HepG2 (cell line): ENCODE results near the gene PHLPP2. TPM values are rescaled to one million over a fixed set of nuclear protein-coding genes. Genes with fewer than 3 reads are reported as not detected.

ENCODE experiments used
- BCL6 ChIP-seq: IDR thresholded peaks from 2 replicates; pipeline ENCODE4 v1.6.1; 2016; ENCODE audit warnings: missing genetic modification reagents, missing compliant biosample characterization
- FOXJ3 ChIP-seq: sonication (generic); formaldehyde crosslinking; IDR thresholded peaks from 2 replicates; pipeline ENCODE4 v1.4.0; 2020; ENCODE audit warnings: missing genetic modification reagents, mild to moderate bottlenecking, borderline replicate concordance
- GATAD1 ChIP-seq: IDR thresholded peaks from 2 replicates; pipeline ENCODE4 v1.6.1; 2016; ENCODE audit warnings: missing genetic modification reagents, missing compliant biosample characterization
- GPN1 ChIP-seq: sonication (generic); formaldehyde crosslinking; IDR thresholded peaks from 2 replicates; pipeline ENCODE4 v1.5.1; 2020; ENCODE audit warnings: missing genetic modification reagents, borderline replicate concordance
- HMGXB4 ChIP-seq, 2 experiments: sonication (generic) in 1 of 2; formaldehyde crosslinking in 1 of 2; IDR thresholded peaks; 2 replicates each; pipeline versions ENCODE4 v1.4.0 to v1.6.1; 2018 to 2020; ENCODE audit warnings: missing genetic modification reagents in 2 of 2, borderline replicate concordance in 1 of 2, low read depth in 1 of 2, mild to moderate bottlenecking in 1 of 2, missing biosample characterization in 1 of 2
- ISX ChIP-seq: sonication (generic); formaldehyde crosslinking; conservative IDR thresholded peaks from 2 replicates; pipeline ENCODE4 v1.5.0; 2020; ENCODE audit warnings: missing genetic modification reagents
- LBX2 ChIP-seq: sonication (generic); formaldehyde crosslinking; IDR thresholded peaks from 2 replicates; pipeline ENCODE4 v1.5.0; 2020; ENCODE audit warnings: missing genetic modification reagents, mild to moderate bottlenecking, borderline replicate concordance
- NR1H2 ChIP-seq: sonication (generic); formaldehyde crosslinking; IDR thresholded peaks from 2 replicates; pipeline ENCODE4 v1.8.1; 2022; ENCODE audit warnings: low read depth, missing genetic modification reagents, borderline replicate concordance
- PREB ChIP-seq: sonication (generic); formaldehyde crosslinking; IDR thresholded peaks from 2 replicates; pipeline ENCODE4 v1.4.0; 2020; ENCODE audit warnings: missing genetic modification reagents
- SPEN ChIP-seq: sonication (generic); formaldehyde crosslinking; IDR thresholded peaks from 2 replicates; pipeline ENCODE4 v1.5.1; 2020; ENCODE audit warnings: low read depth, mild to moderate bottlenecking, missing genetic modification reagents
- TEAD3 ChIP-seq: optimal IDR thresholded peaks from 2 replicates; pipeline ENCODE3; 2016; ENCODE audit warnings: borderline replicate concordance
- THRA ChIP-seq: sonication (generic); formaldehyde crosslinking; IDR thresholded peaks from 2 replicates; pipeline ENCODE4 v1.4.0; 2020; ENCODE audit warnings: missing genetic modification reagents, borderline replicate concordance
- TMF1 ChIP-seq: sonication (generic); formaldehyde crosslinking; IDR thresholded peaks from 2 replicates; pipeline ENCODE4 v1.8.1; 2022; ENCODE audit warnings: low read depth, missing genetic modification reagents
- ZNF225 ChIP-seq: sonication (generic); formaldehyde crosslinking; IDR thresholded peaks from 2 replicates; pipeline ENCODE4 v1.4.0; 2020; ENCODE audit warnings: mild to moderate bottlenecking, missing genetic modification reagents
- ZNF460 ChIP-seq: sonication (generic); formaldehyde crosslinking; IDR thresholded peaks from 2 replicates; pipeline ENCODE4 v1.5.1; 2020; ENCODE audit warnings: missing genetic modification reagents, mild to moderate bottlenecking, borderline replicate concordance
- ZNF703 ChIP-seq: sonication (generic); formaldehyde crosslinking; IDR thresholded peaks from 2 replicates; pipeline ENCODE4 v1.5.1; 2020; ENCODE audit warnings: missing genetic modification reagents, mild to moderate bottlenecking, moderate library complexity, borderline replicate concordance
- ZNF740 ChIP-seq: sonication (generic); formaldehyde crosslinking; IDR thresholded peaks from 2 replicates; pipeline ENCODE4 v1.4.0; 2020; ENCODE audit warnings: missing genetic modification reagents
- ZNF75D ChIP-seq: sonication (generic); formaldehyde crosslinking; IDR thresholded peaks from 2 replicates; pipeline ENCODE4 v1.8.1; 2023; ENCODE audit warnings: missing genetic modification reagents, mild to moderate bottlenecking, borderline replicate concordance
- polyA plus RNA-seq, 8 experiments: library from polyadenylated mRNA; depleted of rRNA in 3 of 8; stranded (reverse) in 7 of 8; unstranded in 1 of 8; fragments of >200 nt; fragmentation: Illumina TruSeq in 4 of 8; extraction: Trizol in 4 of 8; gene quantifications; 2 replicates each; pipeline versions ENCODE4 v1.2.1 to v1.2.3, GENCODE V29; 2011 to 2016; ENCODE audit warnings: low read depth in 4 of 8, missing spikeins in 1 of 8, mixed read lengths in 1 of 8; ENCODE audit not compliant: insufficient read depth in 1 of 8
- total RNA-seq, 5 experiments: library from RNA; depleted of rRNA; stranded (reverse); fragments of >200 nt; fragmentation: Illumina TruSeq; extraction: Trizol; gene quantifications; 2 replicates each; pipeline ENCODE4 v1.2.3, GENCODE V29; 2016; ENCODE audit warnings: low read depth in 1 of 5
- TF ChIP-seq, protein P1 (sequence below): sonication (generic); formaldehyde crosslinking; IDR thresholded peaks from 2 replicates; pipeline ENCODE4 v1.4.0; 2020; ENCODE audit warnings: missing genetic modification reagents

The PHLPP2 gene
- total and polyA plus RNA-seq, 2 of the 13 experiments (the other 11 are each of a cell fraction or from before 2014, with no cell fraction given), result 8.9 TPM

GRCh38 chr16:71723537-71724319, 773 bp downstream of the PHLPP2 start (continued):
- TF ChIP-seq THRA (CRISPR knock-in tag), result no peak
- TF ChIP-seq ZNF703 (CRISPR knock-in tag), result no peak; the same call in 1 of the 2 replicates
- TF ChIP-seq GATAD1 (CRISPR knock-in tag), result no peak
- TF ChIP-seq, protein P1, sequence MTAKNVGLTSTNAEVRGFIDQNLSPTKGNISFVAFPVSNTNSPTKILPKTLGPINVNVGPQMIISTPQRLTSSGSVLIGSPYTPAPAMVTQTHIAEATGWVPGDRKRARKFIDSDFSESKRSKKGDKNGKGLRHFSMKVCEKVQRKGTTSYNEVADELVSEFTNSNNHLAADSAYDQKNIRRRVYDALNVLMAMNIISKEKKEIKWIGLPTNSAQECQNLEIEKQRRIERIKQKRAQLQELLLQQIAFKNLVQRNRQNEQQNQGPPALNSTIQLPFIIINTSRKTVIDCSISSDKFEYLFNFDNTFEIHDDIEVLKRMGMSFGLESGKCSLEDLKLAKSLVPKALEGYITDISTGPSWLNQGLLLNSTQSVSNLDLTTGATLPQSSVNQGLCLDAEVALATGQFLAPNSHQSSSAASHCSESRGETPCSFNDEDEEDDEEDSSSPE (CRISPR knock-in tag), result no peak
- peak; percentile 51 for TF ChIP-seq TEAD3 (CRISPR knock-in tag)
- peak; percentile 23 to 40; a peak in 2 of 4 replicates for TF ChIP-seq HMGXB4 (CRISPR knock-in tag; IDR thresholded peaks at IDR 0.05; ENCODE audit: borderline replicate concordance in 1 of 2, low read depth in 1 of 2)
- TF ChIP-seq ZNF225 (CRISPR knock-in tag), result peak; percentile 73; the same call in 1 of the 2 replicates
- no peak for TF ChIP-seq PREB (CRISPR knock-in tag)
- no peak for TF ChIP-seq TMF1 (CRISPR knock-in tag)
- TF ChIP-seq LBX2 (CRISPR knock-in tag), result no peak
- TF ChIP-seq BCL6, result no peak
- TF ChIP-seq ZNF740 (CRISPR knock-in tag), result no peak
- TF ChIP-seq NR1H2 (CRISPR knock-in tag), result no peak
- TF ChIP-seq ISX (CRISPR knock-in tag), result no peak
- TF ChIP-seq ZNF75D (CRISPR knock-in tag), result no peak
- TF ChIP-seq GPN1 (CRISPR knock-in tag), result no peak
- no peak for TF ChIP-seq FOXJ3 (CRISPR knock-in tag)
- TF ChIP-seq ZNF460 (CRISPR knock-in tag), result no peak
- TF ChIP-seq SPEN, result no peak; the same call in 1 of the 2 replicates
